HEK293 (cell line): ENCODE data around the gene ZNF536.
"Not testable (repeated sequence)": the region's sequence is repeated elsewhere in the genome, so short reads cannot be mapped to it uniquely, and the experiment has no call there.

ENCODE experiments used
- CTCF ChIA-PET: fragments of 350-600 bp; formaldehyde crosslinking; extraction: SDS; loops from one replicate; lab custom pipeline; 2021; ENCODE audit warnings: antibody characterized with exemption; lab: Yijun Ruan, JAX
- POLR2A ChIA-PET: fragments of 300-600 bp; formaldehyde crosslinking; extraction: SDS; loops from one replicate; lab custom pipeline; 2020; ENCODE audit warnings: antibody characterized with exemption, inconsistent platforms; lab: Yijun Ruan, JAX
- H3K27ac ChIP-seq: fragments of 200-500 bp; sonication (Bioruptor generic); 2 replicates; pipeline ENCODE4 v1.5.1; 2014; ENCODE audit warnings: low read depth, low read length, control low read depth, inconsistent platforms; ENCODE audit errors: extremely low read depth
- H3K36me3 ChIP-seq, 2 experiments: fragments of 200-500 bp in 1 of 2; sonication (Bioruptor generic) in 1 of 2; 1 replicate in 1 of 2; 2 replicates in 1 of 2; pipeline ENCODE4 v1.5.1; 2014 to 2017; ENCODE audit warnings: inconsistent platforms in 2 of 2, low read length in 2 of 2; ENCODE audit not compliant: control insufficient read depth in 2 of 2, insufficient read depth in 1 of 2
- H3K4me1 ChIP-seq: fragments of 200-500 bp; sonication (Bioruptor generic); 2 replicates; pipeline ENCODE4 v1.5.1; 2014; ENCODE audit warnings: mild to moderate bottlenecking, low read length, inconsistent platforms; ENCODE audit not compliant: control insufficient read depth, insufficient read depth
- H3K4me3 ChIP-seq: 2 replicates; pipeline ENCODE4 v1.5.1; 2011; ENCODE audit warnings: low read depth, mild to moderate bottlenecking, control low read depth, low read length, moderate library complexity
- H3K9me3 ChIP-seq: fragments of 200-500 bp; sonication (Bioruptor generic); 2 replicates; pipeline ENCODE4 v1.5.1; 2014; ENCODE audit warnings: low read depth, low read length, inconsistent platforms; ENCODE audit not compliant: control insufficient read depth, insufficient read depth
- BCL11B ChIP-seq: fragments of 450-650 bp; formaldehyde crosslinking; IDR thresholded peaks from 2 replicates; pipeline ENCODE4 v1.5.1; 2016; ENCODE audit warnings: low read depth, missing biosample characterization, missing genetic modification characterization
- HOXD13 ChIP-seq: sonication (generic); formaldehyde crosslinking; IDR thresholded peaks from 2 replicates; pipeline ENCODE4 v1.8.0; 2022; ENCODE audit warnings: missing genetic modification reagents, borderline replicate concordance
- KLF8 ChIP-seq: fragments of 450-650 bp; formaldehyde crosslinking; IDR thresholded peaks from 2 replicates; pipeline ENCODE4 v1.5.1; 2016; ENCODE audit warnings: missing biosample characterization, missing genetic modification characterization
- WT1 ChIP-seq: fragments of 450-650 bp; formaldehyde crosslinking; IDR thresholded peaks from 2 replicates; pipeline ENCODE4 v1.5.1; 2016; ENCODE audit warnings: missing biosample characterization, missing genetic modification characterization
- ZBTB7A ChIP-seq: fragments of 450-650 bp; formaldehyde crosslinking; IDR thresholded peaks from 2 replicates; pipeline ENCODE4 v1.5.1; 2016; ENCODE audit warnings: low read depth, missing biosample characterization, missing genetic modification characterization
- ZNF324 ChIP-seq: fragments of 450-650 bp; formaldehyde crosslinking; IDR thresholded peaks from 2 replicates; pipeline ENCODE4 v1.5.1; 2016; ENCODE audit warnings: missing biosample characterization, missing genetic modification characterization
- ZNF350 ChIP-seq: fragments of 450-650 bp; formaldehyde crosslinking; IDR thresholded peaks from 2 replicates; pipeline ENCODE4 v1.5.0; 2017; ENCODE audit warnings: missing biosample characterization, mild to moderate bottlenecking, missing genetic modification characterization
- ZNF362 ChIP-seq: fragments of 450-650 bp; formaldehyde crosslinking; IDR thresholded peaks from 2 replicates; pipeline ENCODE4 v1.5.1; 2016; ENCODE audit warnings: missing biosample characterization, missing genetic modification characterization
- ZNF366 ChIP-seq: fragments of 450-650 bp; formaldehyde crosslinking; conservative IDR thresholded peaks from 2 replicates; pipeline ENCODE4 v1.5.1; 2016; ENCODE audit warnings: missing biosample characterization, missing genetic modification characterization
- ZNF398 ChIP-seq: fragments of 450-650 bp; formaldehyde crosslinking; IDR thresholded peaks from 2 replicates; pipeline ENCODE4 v1.5.1; 2017; ENCODE audit warnings: missing biosample characterization, missing genetic modification characterization
- ZNF610 ChIP-seq: fragments of 450-650 bp; formaldehyde crosslinking; IDR thresholded peaks from 2 replicates; pipeline ENCODE4 v1.5.1; 2016; ENCODE audit warnings: missing biosample characterization, missing genetic modification characterization, borderline replicate concordance
- ZNF623 ChIP-seq: fragments of 450-650 bp; formaldehyde crosslinking; IDR thresholded peaks from 2 replicates; pipeline ENCODE4 v1.5.1; 2016; ENCODE audit warnings: missing biosample characterization, missing genetic modification characterization
- ZNF664 ChIP-seq: fragments of 450-650 bp; formaldehyde crosslinking; IDR thresholded peaks from 2 replicates; pipeline ENCODE4 v1.5.1; 2016; ENCODE audit warnings: missing biosample characterization, missing genetic modification characterization
- ZNF670 ChIP-seq: fragments of 450-650 bp; formaldehyde crosslinking; IDR thresholded peaks from 2 replicates; pipeline ENCODE4 v1.5.1; 2016; ENCODE audit warnings: missing biosample characterization, missing genetic modification characterization, low read depth
- TF ChIP-seq, protein P1 (sequence below): fragments of 450-650 bp; formaldehyde crosslinking; IDR thresholded peaks from 2 replicates; pipeline ENCODE4 v1.5.1; 2016; ENCODE audit warnings: missing biosample characterization, missing genetic modification characterization

The ZNF536 gene

DNA sequence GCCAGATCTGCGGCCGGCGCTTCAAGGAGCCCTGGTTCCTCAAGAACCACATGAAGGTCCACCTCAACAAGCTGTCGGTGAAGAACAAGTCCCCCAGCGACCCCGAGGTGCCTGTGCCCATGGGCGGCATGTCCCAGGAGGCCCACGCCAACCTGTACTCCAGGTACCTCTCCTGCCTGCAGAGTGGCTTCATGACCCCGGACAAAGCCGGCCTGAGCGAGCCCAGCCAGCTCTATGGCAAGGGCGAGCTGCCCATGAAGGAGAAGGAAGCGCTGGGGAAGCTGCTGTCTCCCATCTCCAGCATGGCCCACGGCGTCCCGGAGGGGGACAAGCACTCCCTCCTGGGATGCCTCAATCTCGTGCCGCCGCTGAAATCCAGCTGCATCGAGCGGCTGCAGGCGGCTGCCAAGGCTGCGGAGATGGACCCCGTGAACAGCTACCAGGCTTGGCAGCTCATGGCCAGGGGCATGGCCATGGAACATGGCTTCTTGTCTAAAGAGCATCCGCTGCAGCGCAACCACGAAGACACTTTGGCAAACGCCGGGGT is 72.6 kb downstream of the ZNF536 start (continued):
- TF ChIP-seq, protein P1, sequence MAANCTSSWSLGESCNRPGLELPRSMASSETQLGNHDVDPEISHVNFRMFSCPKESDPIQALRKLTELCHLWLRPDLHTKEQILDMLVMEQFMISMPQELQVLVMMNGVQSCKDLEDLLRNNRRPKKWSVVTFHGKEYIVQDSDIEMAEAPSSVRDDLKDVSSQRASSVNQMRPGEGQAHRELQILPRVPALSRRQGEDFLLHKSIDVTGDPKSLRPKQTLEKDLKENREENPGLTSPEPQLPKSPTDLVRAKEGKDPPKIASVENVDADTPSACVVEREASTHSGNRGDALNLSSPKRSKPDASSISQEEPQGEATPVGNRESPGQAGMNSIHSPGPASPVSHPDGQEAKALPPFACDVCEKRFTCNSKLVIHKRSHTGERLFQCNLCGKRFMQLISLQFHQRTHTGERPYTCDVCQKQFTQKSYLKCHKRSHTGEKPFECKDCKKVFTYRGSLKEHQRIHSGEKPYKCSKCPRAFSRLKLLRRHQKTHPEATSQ (tag by site-specific recombination) = no peak
- TF ChIP-seq HOXD13 (CRISPR knock-in tag) = no peak
- no peak for TF ChIP-seq ZNF623
- no peak for TF ChIP-seq ZNF610
- no peak for TF ChIP-seq KLF8
- no peak for TF ChIP-seq ZBTB7A (tag by site-specific recombination)

DNA sequence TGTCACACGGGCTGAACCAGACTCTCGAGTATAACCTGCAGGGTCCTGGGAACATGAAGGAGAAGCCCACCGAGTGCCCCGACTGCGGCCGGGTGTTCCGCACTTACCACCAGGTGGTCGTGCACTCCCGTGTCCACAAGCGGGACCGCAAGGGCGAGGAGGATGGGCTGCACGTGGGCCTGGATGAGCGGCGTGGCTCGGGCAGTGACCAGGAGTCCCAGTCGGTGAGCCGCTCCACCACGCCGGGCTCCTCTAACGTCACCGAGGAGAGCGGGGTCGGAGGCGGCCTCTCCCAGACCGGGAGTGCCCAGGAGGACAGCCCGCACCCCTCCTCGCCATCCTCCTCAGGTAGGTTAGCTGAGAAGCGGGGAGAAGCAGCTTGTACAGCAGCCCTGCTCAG is 73.2 kb downstream of the ZNF536 start:
- POLR2A ChIA-PET = no interaction called here
- no peaks in the 10 kb centered on the region for H3K9me3 ChIP-seq
- H3K27ac ChIP-seq = no peak overlapping the region
- no peak for TF ChIP-seq ZNF324 (tag by site-specific recombination)
- no peak for TF ChIP-seq ZNF664 (tag by site-specific recombination)
- no peak for TF ChIP-seq ZNF350
- TF ChIP-seq WT1 = no peak
- no peak for TF ChIP-seq BCL11B (tag by site-specific recombination)
- TF ChIP-seq ZNF670 (tag by site-specific recombination) = no peak
- no peak for TF ChIP-seq ZNF398 (tag by site-specific recombination)
- no peak overlapping the region for H3K4me3 ChIP-seq
- CTCF ChIA-PET = no interaction called here
- peaks cover 5 to 23% of the 10 kb centered on the region in 2 experiments; a peak in 2 of 3 replicates for H3K36me3 ChIP-seq
- peaks cover 25% of the 10 kb centered on the region for H3K4me1 ChIP-seq

DNA sequence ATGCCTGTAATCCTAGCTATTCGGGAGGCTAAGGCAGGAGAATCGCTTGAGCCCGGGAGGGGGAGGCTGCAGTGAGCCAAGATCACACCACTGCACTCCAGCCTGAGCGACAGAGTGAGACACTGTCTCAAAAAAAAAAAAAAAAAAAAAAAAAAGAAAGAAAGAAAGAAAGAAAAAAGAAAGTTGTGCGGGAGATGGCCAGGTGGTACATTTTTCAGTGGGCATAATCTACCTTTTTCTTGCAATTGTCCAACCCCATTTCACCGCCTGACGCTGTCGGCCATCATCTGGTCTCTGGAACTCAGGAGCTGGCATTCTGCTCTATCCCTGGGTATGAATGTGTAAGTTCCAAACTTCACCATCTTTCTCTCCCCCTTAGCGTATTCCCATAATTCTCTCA is 73.9 kb downstream of the ZNF536 start:
- POLR2A ChIA-PET, H3K4me3 ChIP-seq, H3K9me3 ChIP-seq: not testable (repeated sequence)

More for the DNA sequence above, 73.9 kb downstream of the ZNF536 start:
- Histone ChIP-seq H3K4me1 (peaks cover 25% of the 10 kb centered on the region), H3K36me3 (peaks cover 5 to 23% of the 10 kb centered on the region in 2 experiments; a peak in 2 of 3 replicates)
- TF ChIP-seq ZNF362 (tag by site-specific recombination) (peak; percentile 90), ZNF366 (tag by site-specific recombination) (peak; percentile 33; the same call in 1 of the 2 replicates)
- H3K27ac ChIP-seq = not testable (repeated sequence)
- CTCF ChIA-PET = interaction anchor here (0.6 to 1.2 kb wide), 2 partner anchors 452 to 836 kb away, joined by 3 read pairs; no protein-coding TSS in a partner anchor
